ENCODE data around the gene ADCY3.

ADCY3 gene

GRCh38 chr2:24920098-24920808 is at the start of gene ADCY3:
ADCY3 (minus strand) TSS chr2:24920237; CDS start chr2:24918987, 1,250 bp downstream.
- DNase-seq (ENCODE audit: low spot score): peak; percentile 78

GRCh38 chr2:24969784-24970183 is 49.7 kb upstream of the ADCY3 start:
- no peak for DNase-seq (ENCODE audit: low spot score)

GRCh38 chr2:24961903-24962302 is 41.9 kb upstream of the ADCY3 start:
- no peak for DNase-seq (ENCODE audit: low spot score)

GRCh38 chr2:24959761-24960160 is 39.7 kb upstream of the ADCY3 start:
- no peak for DNase-seq (ENCODE audit: low spot score)

GRCh38 chr2:24958411-24958935 is 38.4 kb upstream of the ADCY3 start:
- DNase-seq (ENCODE audit: low spot score): no peak

- no peak for DNase-seq (ENCODE audit: low spot score)
Measured at GRCh38 chr2:24957976-24958375, 37.9 kb upstream of the ADCY3 start.

- no peak for DNase-seq (ENCODE audit: low spot score)
Measured at GRCh38 chr2:24957221-24957620, 37.2 kb upstream of the ADCY3 start.

GRCh38 chr2:24955921-24956320 is 35.9 kb upstream of the ADCY3 start:
- DNase-seq (ENCODE audit: low spot score): no peak

- no peak for DNase-seq (ENCODE audit: low spot score)
Measured at GRCh38 chr2:24955232-24955631, 35.2 kb upstream of the ADCY3 start.

- no peak for DNase-seq (ENCODE audit: low spot score)
Measured at GRCh38 chr2:24950102-24950501, 30.1 kb upstream of the ADCY3 start.

- DNase-seq (ENCODE audit: low spot score): no peak
Measured at GRCh38 chr2:24948506-24948905, 28.5 kb upstream of the ADCY3 start.

GRCh38 chr2:24947561-24948157 is 27.6 kb upstream of the ADCY3 start:
- DNase-seq (ENCODE audit: low spot score): no peak

- no peak for DNase-seq (ENCODE audit: low spot score)
Measured at GRCh38 chr2:24945907-24946306, 25.9 kb upstream of the ADCY3 start.

- no peak for DNase-seq (ENCODE audit: low spot score)
Measured at GRCh38 chr2:24943427-24944053, 23.5 kb upstream of the ADCY3 start.

- DNase-seq (ENCODE audit: low spot score): no peak
Measured at GRCh38 chr2:24939353-24939752, 19.3 kb upstream of the ADCY3 start.

- DNase-seq (ENCODE audit: low spot score): no peak
Measured at GRCh38 chr2:24937236-24937635, 17.2 kb upstream of the ADCY3 start.

GRCh38 chr2:24935145-24935544 is 15.1 kb upstream of the ADCY3 start:
- DNase-seq (ENCODE audit: low spot score): no peak

- no peak for DNase-seq (ENCODE audit: low spot score)
Measured at GRCh38 chr2:24932715-24933114, 12.7 kb upstream of the ADCY3 start.

GRCh38 chr2:24930768-24931167 is 10.7 kb upstream of the ADCY3 start:
- no peak for DNase-seq (ENCODE audit: low spot score)

GRCh38 chr2:24929230-24929629 is 9.2 kb upstream of the ADCY3 start:
- no peak for DNase-seq (ENCODE audit: low spot score)

GRCh38 chr2:24928036-24928435 is 8.0 kb upstream of the ADCY3 start:
- no peak for DNase-seq (ENCODE audit: low spot score)

GRCh38 chr2:24926602-24927252 is 6.7 kb upstream of the ADCY3 start:
- DNase-seq (ENCODE audit: low spot score): no peak

- no peak for DNase-seq (ENCODE audit: low spot score)
Measured at GRCh38 chr2:24926220-24926601, 6.2 kb upstream of the ADCY3 start.

All from left forelimb (tissue), 1 donor.